GM13976 (cell line): ENCODE measurements around the gene ATXN10.

Experiments used
- DNase-seq: peaks from one replicate; pipeline ENCODE4 v3.0.0; 2012; ENCODE audit warnings: low spot score
- in situ Hi-C: fragments of 300-500 bp; cut with MboI; formaldehyde crosslinking; loops from one replicate; pipeline ENCODE4 v1.12.0; 2022; ENCODE audit warnings: low sequenced_read_pairs, mixed read lengths, inconsistent platforms; ENCODE audit not compliant: unreplicated experiment
- TF ChIP-seq, protein P1 (sequence below): IDR thresholded peaks from 2 replicates; pipeline ENCODE4 v1.5.1; 2012; ENCODE audit warnings: borderline replicate concordance, mild to moderate bottlenecking; ENCODE audit not compliant: insufficient read depth; ENCODE audit errors: extremely low read depth, missing control alignments, control extremely low read depth

The ATXN10 gene

DNA sequence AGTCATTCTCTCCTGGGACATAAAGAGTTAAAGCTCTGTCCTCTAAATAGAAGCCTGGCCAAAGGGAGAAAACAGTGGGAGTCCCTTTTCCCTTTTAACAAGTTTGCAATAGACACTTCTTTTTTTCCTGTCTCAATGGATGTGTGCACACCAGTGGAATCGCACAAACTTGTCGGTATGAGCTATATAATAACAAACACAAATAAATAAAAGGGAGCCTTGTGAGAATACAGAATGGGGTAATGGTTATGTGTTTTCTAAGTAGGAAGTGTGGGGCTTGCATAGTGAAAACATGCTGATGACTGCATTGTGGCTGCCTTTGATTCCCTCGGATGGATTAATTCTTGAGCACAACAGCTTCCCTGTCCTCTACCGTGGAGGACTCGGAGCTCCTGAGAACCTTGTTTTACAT lies 173.4 kb downstream of the ATXN10 start:
- in situ Hi-C loops: no loop called here
- no peak for DNase-seq
- TF ChIP-seq, protein P1, sequence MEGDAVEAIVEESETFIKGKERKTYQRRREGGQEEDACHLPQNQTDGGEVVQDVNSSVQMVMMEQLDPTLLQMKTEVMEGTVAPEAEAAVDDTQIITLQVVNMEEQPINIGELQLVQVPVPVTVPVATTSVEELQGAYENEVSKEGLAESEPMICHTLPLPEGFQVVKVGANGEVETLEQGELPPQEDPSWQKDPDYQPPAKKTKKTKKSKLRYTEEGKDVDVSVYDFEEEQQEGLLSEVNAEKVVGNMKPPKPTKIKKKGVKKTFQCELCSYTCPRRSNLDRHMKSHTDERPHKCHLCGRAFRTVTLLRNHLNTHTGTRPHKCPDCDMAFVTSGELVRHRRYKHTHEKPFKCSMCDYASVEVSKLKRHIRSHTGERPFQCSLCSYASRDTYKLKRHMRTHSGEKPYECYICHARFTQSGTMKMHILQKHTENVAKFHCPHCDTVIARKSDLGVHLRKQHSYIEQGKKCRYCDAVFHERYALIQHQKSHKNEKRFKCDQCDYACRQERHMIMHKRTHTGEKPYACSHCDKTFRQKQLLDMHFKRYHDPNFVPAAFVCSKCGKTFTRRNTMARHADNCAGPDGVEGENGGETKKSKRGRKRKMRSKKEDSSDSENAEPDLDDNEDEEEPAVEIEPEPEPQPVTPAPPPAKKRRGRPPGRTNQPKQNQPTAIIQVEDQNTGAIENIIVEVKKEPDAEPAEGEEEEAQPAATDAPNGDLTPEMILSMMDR: no peak

- in situ Hi-C loops: no loop called here
- DNase-seq: no peak
- TF ChIP-seq, protein P1: no peak
These were observed 175.3 kb downstream of the ATXN10 start for GRCh38 chr22:45846952-45847351.

DNA sequence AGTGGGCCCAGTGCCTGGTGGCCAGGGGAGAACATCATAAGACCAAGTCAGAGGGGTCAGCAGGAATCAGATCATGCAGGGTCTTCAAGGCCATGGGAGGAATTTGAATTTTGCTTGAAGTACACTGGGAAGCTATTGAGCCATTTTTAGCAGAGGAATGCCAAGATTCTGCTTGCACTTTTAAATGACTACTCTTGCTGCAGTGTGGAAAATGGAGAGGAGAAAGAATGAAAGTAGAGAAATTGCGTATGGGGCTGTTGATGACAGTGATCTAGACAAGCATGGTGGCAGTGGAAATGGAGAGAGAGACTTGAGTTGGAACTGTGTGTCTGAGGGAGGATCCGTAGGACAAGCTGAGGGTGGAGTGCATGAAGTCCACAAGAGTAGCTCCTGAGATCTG lies 177.3 kb downstream of the ATXN10 start:
- TF ChIP-seq, protein P1: no peak
- in situ Hi-C loops: no loop called here
- no peak for DNase-seq

DNA sequence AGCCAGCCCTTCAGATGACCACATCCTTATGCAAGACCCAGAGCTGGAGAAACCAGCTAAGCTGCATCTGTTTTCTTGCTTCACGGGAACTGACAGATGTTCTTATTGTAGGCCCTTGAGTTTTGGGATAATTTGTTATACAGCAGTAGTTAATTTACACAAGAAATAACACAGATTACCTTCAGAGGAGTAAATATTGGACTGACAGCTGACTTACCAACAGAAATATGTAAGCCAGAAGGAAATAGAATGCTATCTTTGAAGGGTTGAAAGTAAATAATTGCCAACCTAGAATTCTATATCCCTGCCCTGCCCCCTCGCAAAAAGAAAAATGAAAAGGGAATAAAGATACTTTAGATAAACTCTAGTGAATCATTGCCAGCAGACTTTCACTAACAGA lies 181.2 kb downstream of the ATXN10 start:
- TF ChIP-seq, protein P1: no peak
- in situ Hi-C loops: no loop called here
- no peak for DNase-seq

- in situ Hi-C loops: no loop called here
- TF ChIP-seq, protein P1: no peak
- no peak for DNase-seq
These were observed 184.3 kb downstream of the ATXN10 start for GRCh38 chr22:45855961-45856360.

DNA sequence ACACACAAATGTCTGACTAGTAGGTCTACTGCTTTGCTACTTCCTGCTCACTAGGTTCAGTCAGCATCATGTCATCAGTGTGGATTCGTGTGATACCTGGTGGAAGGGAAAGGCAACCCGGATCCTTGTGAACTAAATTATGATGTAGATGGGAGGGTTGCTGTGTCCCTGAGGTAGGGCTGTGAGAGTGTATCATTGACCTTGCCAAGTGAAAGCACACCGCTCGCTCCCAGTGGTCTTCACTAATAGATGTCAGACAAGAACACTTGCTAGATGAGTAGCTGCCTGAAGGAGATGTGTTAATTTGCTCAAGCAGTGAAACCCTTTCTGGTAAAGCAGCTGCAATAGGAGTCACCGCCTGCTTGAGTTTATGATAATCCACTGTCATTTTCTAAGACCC lies 185.9 kb downstream of the ATXN10 start:
- TF ChIP-seq, protein P1: no peak
- in situ Hi-C loops: no loop called here
- DNase-seq: no peak
